GM12878 (cell line): ENCODE measurements around the gene POGZ. TPM values are rescaled to one million over a fixed set of nuclear protein-coding genes. Genes with fewer than 3 reads are reported as not detected.

ENCODE experiments used
- ATAC-seq: fragments of 200-7000 bp; cut with Tn5 transposase; 3 replicates; pipeline ENCODE4 v1.9.1; 2020; ENCODE audit warnings: mild to moderate bottlenecking, moderate library complexity
- BruUV-seq: library from RNA; stranded (reverse); fragments of 400-500 nt; replicated peaks from 2 replicates; lab custom pipeline; 2021; lab: Mats Ljungman, UMichigan
- CTCF ChIA-PET: fragments of 300-600 bp; sonication (Branson Sonifier 250); formaldehyde crosslinking; extraction: SDS; loops from one replicate; lab custom pipeline; 2021; ENCODE audit warnings: inconsistent platforms; lab: Yijun Ruan, JAX
- POLR2A ChIA-PET: fragments of 350-600 bp; formaldehyde crosslinking; extraction: SDS; loops from one replicate; lab custom pipeline; 2021; ENCODE audit warnings: inconsistent platforms; lab: Charles Lee
- RAD21 ChIA-PET: fragments of 300-600 bp; sonication (Branson Sonifier 250); formaldehyde crosslinking; loops from one replicate; lab custom pipeline; 2023; ENCODE audit warnings: antibody characterized with exemption; ENCODE audit not compliant: unreplicated experiment; lab: Charles Lee
- SMC1A ChIA-PET: fragments of 300-600 bp; sonication (Branson Sonifier 250); formaldehyde crosslinking; loops from one replicate; lab custom pipeline; 2023; ENCODE audit not compliant: unreplicated experiment, uncharacterized antibody; lab: Charles Lee
- DNase-seq: peaks from one replicate; pipeline ENCODE4 v3.0.0-alpha.2; 2011; ENCODE audit warnings: low read depth, low spot score
- FAIRE-seq: peaks from 3 replicates; lab custom pipeline; 2011; peaks lifted over from hg19 to GRCh38; lab: Jason Lieb, UNC
- H2AFZ ChIP-seq: 2 replicates; pipeline ENCODE4 v1.6.0; 2011; ENCODE audit warnings: low read depth, low read length, control low read depth; ENCODE audit not compliant: control insufficient read depth
- H3K27ac ChIP-seq: 2 replicates; pipeline ENCODE4 v1.5.1; 2011; ENCODE audit warnings: control low read depth; ENCODE audit not compliant: control insufficient read depth, insufficient read depth
- H3K27me3 ChIP-seq, 2 experiments: replicated peaks in 1 of 2; 2 replicates each; pipeline versions ENCODE4 v1.6.0 to v1.6.1; 2011; ENCODE audit warnings: low read length in 1 of 2; ENCODE audit not compliant: control insufficient read depth in 2 of 2, insufficient read depth in 2 of 2
- H3K36me3 ChIP-seq, 2 experiments: 2 replicates each; pipeline ENCODE4 v1.5.1; 2011; ENCODE audit warnings: low read length in 1 of 2; ENCODE audit not compliant: control insufficient read depth in 2 of 2, insufficient read depth in 2 of 2
- H3K4me1 ChIP-seq: 2 replicates; pipeline ENCODE4 v1.6.1; 2011; ENCODE audit warnings: mild to moderate bottlenecking, low read length, moderate library complexity, mixed read lengths; ENCODE audit not compliant: control insufficient read depth, insufficient read depth
- H3K4me2 ChIP-seq: 2 replicates; pipeline ENCODE4 v1.6.0; 2011; ENCODE audit warnings: control low read depth; ENCODE audit not compliant: control insufficient read depth, insufficient read depth
- H3K4me3 ChIP-seq: fragments of 200-600 bp; sonication (generic); 2 replicates; pipeline ENCODE4 v1.5.1; 2016
- H3K79me2 ChIP-seq: 2 replicates; pipeline ENCODE4 v1.6.0; 2011; ENCODE audit warnings: low read length; ENCODE audit not compliant: control insufficient read depth, insufficient read depth
- H3K9ac ChIP-seq: 2 replicates; pipeline ENCODE4 v1.8.0; 2011; ENCODE audit warnings: low read length, control low read depth, mixed read lengths; ENCODE audit not compliant: control insufficient read depth, insufficient read depth
- H3K9me3 ChIP-seq: replicated peaks from 3 replicates; pipeline ENCODE4 v1.5.1; 2011; ENCODE audit warnings: mild to moderate bottlenecking, low read length; ENCODE audit not compliant: control insufficient read depth, insufficient read depth
- H4K20me1 ChIP-seq: 2 replicates; pipeline ENCODE4 v1.6.0; 2011; ENCODE audit not compliant: control insufficient read depth, insufficient read depth
- BCL11A ChIP-seq: IDR thresholded peaks from 2 replicates; pipeline ENCODE4 v1.6.1; 2011; ENCODE audit warnings: low read depth, low read length
- BMI1 ChIP-seq: fragments of 450-650 bp; IDR thresholded peaks from 2 replicates; pipeline ENCODE4 v1.6.1; 2016; ENCODE audit warnings: mild to moderate bottlenecking, moderate library complexity, borderline replicate concordance
- ESRRA ChIP-seq: IDR thresholded peaks from 2 replicates; pipeline ENCODE4 v1.6.1; 2012; ENCODE audit warnings: mild to moderate bottlenecking, low read length, improper control_type of control experiment
- HDAC2 ChIP-seq: fragments of 200-600 bp; sonication (generic); IDR thresholded peaks from 2 replicates; pipeline ENCODE4 v1.6.1; 2017
- LARP7 ChIP-seq: fragments of 450-650 bp; IDR thresholded peaks from 2 replicates; pipeline ENCODE4 v1.6.1; 2017; ENCODE audit warnings: mild to moderate bottlenecking
- MYB ChIP-seq: fragments of 150-350 bp; IDR thresholded peaks from 2 replicates; pipeline ENCODE4 v1.6.1; 2014; ENCODE audit warnings: mild to moderate bottlenecking, low read depth, low read length, borderline replicate concordance
- POU2F2 ChIP-seq: IDR thresholded peaks from 3 replicates; pipeline ENCODE4 v1.6.1; 2011; ENCODE audit warnings: low read depth, mild to moderate bottlenecking, low read length, borderline replicate concordance
- RAD51 ChIP-seq: fragments of 450-650 bp; IDR thresholded peaks from 2 replicates; pipeline ENCODE4 v1.6.1; 2016; ENCODE audit warnings: moderate library complexity, mild to moderate bottlenecking, inconsistent platforms
- SUPT20H ChIP-seq: IDR thresholded peaks from 2 replicates; pipeline ENCODE4 v1.6.1; 2011; ENCODE audit warnings: low read depth, mild to moderate bottlenecking, low read length, moderate library complexity, borderline replicate concordance; ENCODE audit not compliant: control insufficient read depth
- YBX1 ChIP-seq: fragments of 450-650 bp; IDR thresholded peaks from 2 replicates; pipeline ENCODE4 v1.6.1; 2016; ENCODE audit warnings: antibody characterized with exemption
- ZNF274 ChIP-seq: IDR thresholded peaks from one replicate; pipeline ENCODE4 v1.8.0; 2011; ENCODE audit not compliant: insufficient read length, insufficient read depth
- WGBS: methylation state at CpG from one replicate; pipeline ENCODE4 v1.1.6; 2016; ENCODE audit warnings: low lambda C conversion rate; ENCODE audit not compliant: insufficient replicate concordance, insufficient coverage; ENCODE audit errors: missing lambda C conversion rate; 5-methylcytosine and 5-hydroxymethylcytosine counted together
- in situ Hi-C: fragments of 300-500 bp; cut with MboI; formaldehyde crosslinking; loops from 9 replicates; pipeline ENCODE4 v1.14.3; 2018; ENCODE audit warnings: mixed read lengths
- intact Hi-C: fragments of 100-400 bp; cut with micrococcal nuclease; formaldehyde crosslinking; loops from one replicate; pipeline ENCODE4 v1.14.2; 2022; ENCODE audit not compliant: unreplicated experiment
- polyA plus RNA-seq, 11 experiments: library from polyadenylated mRNA; depleted of rRNA in 4 of 11; unstranded in 6 of 11; stranded (reverse) in 5 of 11; fragments of >200 nt; fragmentation: Nextera tagmentation in 4 of 11; fragmentation: Illumina TruSeq in 1 of 11; extraction: Ambion mirVana in 4 of 11; extraction: Trizol in 1 of 11; gene quantifications; 1 replicate in 1 of 11; 2 replicates in 10 of 11; pipeline versions ENCODE4 v1.2.1 to v1.2.3, GENCODE V29; 2011 to 2016; ENCODE audit warnings: inconsistent platforms in 2 of 11, missing spikeins in 2 of 11, low read depth in 1 of 11
- total RNA-seq, 4 experiments: library from RNA; depleted of rRNA in 3 of 4; stranded (reverse); fragments of >200 nt in 3 of 4; fragmentation: Illumina TruSeq in 1 of 4; extraction: Trizol in 1 of 4; gene quantifications; 2 replicates each; pipeline versions ENCODE4 v1.2.1 to v1.2.3, GENCODE V29; 2013 to 2021

Gene POGZ
- total and polyA plus RNA-seq, 10 of the 15 experiments (the other 5 are each of a cell fraction or from before 2014, with no cell fraction given): 11.3 to 80.6 (median 35.8) TPM

DNA sequence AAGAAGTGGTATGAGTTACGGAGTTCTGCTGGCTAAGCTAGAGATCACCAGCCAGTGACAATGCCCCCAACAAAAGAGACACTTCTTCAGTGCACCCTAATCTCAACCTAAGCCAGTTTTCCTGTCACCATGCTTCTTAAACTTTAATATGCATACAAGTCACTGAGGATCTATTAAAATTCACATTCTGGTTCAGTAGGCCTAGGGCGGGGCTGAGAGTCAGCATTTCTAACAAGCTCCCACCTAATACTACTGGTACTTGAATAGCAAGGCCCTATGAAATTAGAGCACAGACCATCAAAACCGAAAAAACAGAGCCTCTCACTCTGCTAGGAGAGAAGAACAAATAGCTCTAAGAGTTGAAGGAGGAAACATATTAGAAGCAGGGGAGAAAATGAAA is 52.0 kb downstream of the POGZ start:
- BruUV-seq: no TSS peak
- no peaks in the 10 kb centered on the region for H3K79me2 ChIP-seq
- ATAC-seq: no peak
- intact Hi-C loops: no loop called here
- no peaks in the 10 kb centered on the region for H4K20me1 ChIP-seq
- H3K9me3 ChIP-seq: no peaks in the 10 kb centered on the region
- no peak overlapping the region for H3K4me2 ChIP-seq
- POLR2A ChIA-PET: interaction anchor here (1.5 kb wide), 1 partner anchor 69 kb away, joined by 3 read pairs; no protein-coding TSS in a partner anchor
- H3K4me3 ChIP-seq: no peak overlapping the region
- SMC1A ChIA-PET: interaction anchor here (1.0 to 1.3 kb wide), 3 partner anchors 11 to 214 kb away, joined by 3 to 5 read pairs (median 4); no protein-coding TSS in a partner anchor
- no peak for TF ChIP-seq POU2F2
- no peak for TF ChIP-seq LARP7
- H3K4me1 ChIP-seq: no peaks in the 10 kb centered on the region; the same call in 1 of the 2 replicates
- in situ Hi-C loops: no loop called here
- H3K27me3 ChIP-seq: no peaks in the 10 kb centered on the region
- WGBS: 96% methylated on average over 3 of the region's 3 CpGs
- DNase-seq: no peak
- peaks cover 18 to 53% of the 10 kb centered on the region in 2 experiments for H3K36me3 ChIP-seq
- RAD21 ChIA-PET: interaction anchor here (0.7 kb wide), 1 partner anchor 186 kb away, joined by 4 read pairs; no protein-coding TSS in a partner anchor
- CTCF ChIA-PET: interaction anchor here (0.6 to 0.9 kb wide), 2 partner anchors 106 to 360 kb away, joined by 4 read pairs; partner anchors contain the start of gene C1orf56
- no peak overlapping the region for H3K9ac ChIP-seq
- no peak overlapping the region for H3K27ac ChIP-seq
- no peak overlapping the region for H2AFZ ChIP-seq
- FAIRE-seq: no peak

DNA sequence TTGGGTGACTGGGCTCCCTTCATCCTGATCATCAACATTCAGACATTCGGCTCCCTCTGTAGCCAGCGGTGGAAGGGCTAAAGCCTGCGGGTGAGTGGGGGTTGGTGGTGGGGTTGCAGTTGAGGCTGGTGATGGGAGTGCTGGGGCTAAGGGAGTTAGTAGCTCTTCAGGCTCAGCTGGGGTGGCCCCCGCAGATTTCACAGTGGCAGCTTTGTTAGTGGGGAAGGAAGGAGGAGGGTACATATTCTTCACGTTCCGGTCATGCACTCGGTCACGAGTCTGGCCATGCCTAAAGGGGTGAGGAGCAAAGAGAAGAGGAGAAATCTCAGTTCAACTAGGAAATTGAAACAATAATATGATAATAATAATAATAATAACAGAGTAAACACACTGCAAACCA is 53.1 kb downstream of the POGZ start:
- no peak overlapping the region for H3K9ac ChIP-seq
- ChIA-PET CTCF (interaction anchor here (0.7 to 2.1 kb wide), 3 partner anchors 10 to 65 kb away, joined by 3 to 7 read pairs (median 6); no protein-coding TSS in a partner anchor), SMC1A (interaction anchor here (1.3 kb wide), 1 partner anchor 12 kb away, joined by 5 read pairs; no protein-coding TSS in a partner anchor), RAD21 (interaction anchor here (0.5 to 0.8 kb wide), 2 partner anchors 12 to 121 kb away, joined by 3 read pairs; no protein-coding TSS in a partner anchor), POLR2A (interaction anchor here (0.5 to 1.5 kb wide), 4 partner anchors 36 to 1337 kb away, joined by 3 to 4 read pairs (median 3); no protein-coding TSS in a partner anchor)
- ATAC-seq: no peak
- DNase-seq: no peak
- in situ Hi-C loops (no loop called here), intact Hi-C loops (no loop called here)
- H3K9me3 ChIP-seq: no peaks in the 10 kb centered on the region
- TF ChIP-seq YBX1 (no peak), MYB (no peak), ESRRA (no peak), BCL11A (no peak), RAD51 (no peak), BMI1 (no peak), ZNF274 (no peak), HDAC2 (no peak), SUPT20H (no peak)
- WGBS: 91% methylated on average over 8 of the region's 8 CpGs
- no peak overlapping the region for H2AFZ ChIP-seq
- H3K4me1 ChIP-seq: peaks cover 1% of the 10 kb centered on the region; the same call in 1 of the 2 replicates
- H3K4me2 ChIP-seq: no peak overlapping the region
- H3K36me3 ChIP-seq: peaks cover 17 to 53% of the 10 kb centered on the region in 2 experiments
- no peak overlapping the region for H3K4me3 ChIP-seq
- H3K27ac ChIP-seq: no peak overlapping the region
- H3K79me2 ChIP-seq: peaks cover 3% of the 10 kb centered on the region; the same call in 1 of the 2 replicates
- no TSS peak for BruUV-seq
- H4K20me1 ChIP-seq: no peaks in the 10 kb centered on the region
- no peaks in the 10 kb centered on the region for H3K27me3 ChIP-seq
- FAIRE-seq: no peak
